Muscle of arm (tissue), 12 donors: ENCODE measurements around the gene ADH1B. TPM values are rescaled to one million over a fixed set of nuclear protein-coding genes. Genes with fewer than 3 reads are reported as not detected.

Experiments
- DNase-seq: peaks from one replicate; pipeline ENCODE4 v3.0.0-alpha.2; 2013
- polyA plus RNA-seq, 12 donors: library from polyadenylated mRNA; unstranded; fragments of 120-200 nt; gene quantifications; one replicate each; pipeline ENCODE4 v1.2.1, GENCODE V29; 2013; ENCODE audit not compliant: insufficient read length in 12 of 12

The ADH1B gene
- polyA plus RNA-seq, 12 donors = 7.6 to 18.8 (median 10.2) TPM; not detected in 1

GRCh38 chr4:99264927-99265326 is 56.3 kb downstream of the ADH1B start:
- no peak for DNase-seq

Other genes starting within 250 kb of the ADH1B start
- gene ADH5, start 232.6 kb downstream of the ADH1B start, polyA plus RNA-seq = 100 to 1,000 TPM in 9 of 12 donors, 10 to 100 TPM in 2, not detected in 1; 85.8 to 153 (median 108) TPM
- under 1 TPM in 2 of 12 donors, not detected in 10; 0.20 to 0.45 TPM for gene ADH4, start 177.1 kb downstream of the ADH1B start, polyA plus RNA-seq
- gene ADH6, start 102.2 kb downstream of the ADH1B start, polyA plus RNA-seq = 1 to 10 TPM in 8 of 12 donors, under 1 TPM in 2, not detected in 2; 0.83 to 3.5 (median 1.9) TPM
- 1 to 10 TPM in 9 of 12 donors, under 1 TPM in 1, not detected in 2; 0.49 to 2.5 (median 1.3) TPM for gene ADH1A, start 30.4 kb downstream of the ADH1B start, polyA plus RNA-seq
- gene ADH1C, start 31.3 kb upstream of the ADH1B start, polyA plus RNA-seq = 10 to 100 TPM in 4 of 12 donors, 1 to 10 TPM in 7, not detected in 1; 5.5 to 18.2 (median 8.8) TPM
- under 1 TPM in 2 of 12 donors, not detected in 10; 0.07 to 0.15 TPM for gene ADH7, start 113.9 kb upstream of the ADH1B start, polyA plus RNA-seq
- under 1 TPM in 6 of 12 donors, not detected in 6; 0.07 to 0.15 (median 0.11) TPM for gene C4orf17, start 189.6 kb upstream of the ADH1B start, polyA plus RNA-seq
- gene TRMT10A, start 242.6 kb upstream of the ADH1B start, polyA plus RNA-seq = 10 to 100 TPM in 10 of 12 donors, 1 to 10 TPM in 1, not detected in 1; 7.8 to 21.5 (median 12.4) TPM